HG03045 (cell line): Measurements from ENCODE around the gene SLC44A1.

Source experiments
- ATAC-seq: cut with Tn5 transposase; IDR thresholded peaks from one replicate; pipeline ENCODE4 v1.9.1; 2021; ENCODE audit warnings: mild to moderate bottlenecking, moderate library complexity; ENCODE audit not compliant: unreplicated experiment

The SLC44A1 gene

GRCh38 chr9:105269593-105269992, 25.1 kb downstream of the SLC44A1 start:
- no peak for ATAC-seq

GRCh38 chr9:105270711-105271110, 26.3 kb downstream of the SLC44A1 start:
- ATAC-seq = no peak

GRCh38 chr9:105273731-105274130, 29.3 kb downstream of the SLC44A1 start:
- no peak for ATAC-seq

- no peak for ATAC-seq
Observed at GRCh38 chr9:105275111-105275510, 30.7 kb downstream of the SLC44A1 start.

- no peak for ATAC-seq
Observed at GRCh38 chr9:105275938-105276337, 31.5 kb downstream of the SLC44A1 start.

- ATAC-seq = no peak
Observed at GRCh38 chr9:105278751-105279150, 34.3 kb downstream of the SLC44A1 start.

GRCh38 chr9:105280691-105281090, 36.2 kb downstream of the SLC44A1 start:
- no peak for ATAC-seq

- ATAC-seq = no peak
Observed at GRCh38 chr9:105281272-105281671, 36.8 kb downstream of the SLC44A1 start.

GRCh38 chr9:105281926-105282325, 37.5 kb downstream of the SLC44A1 start:
- ATAC-seq = no peak

- no peak for ATAC-seq
Observed at GRCh38 chr9:105282870-105283621, 38.6 kb downstream of the SLC44A1 start.

GRCh38 chr9:105283795-105284194, 39.3 kb downstream of the SLC44A1 start:
- ATAC-seq = no peak

- ATAC-seq = no peak
Observed at GRCh38 chr9:105284463-105284862, 40.0 kb downstream of the SLC44A1 start.

- ATAC-seq = no peak
Observed at GRCh38 chr9:105286098-105286497, 41.6 kb downstream of the SLC44A1 start.

- no peak for ATAC-seq
Observed at GRCh38 chr9:105289305-105289704, 44.9 kb downstream of the SLC44A1 start.

- no peak for ATAC-seq
Observed at GRCh38 chr9:105290418-105290817, 46.0 kb downstream of the SLC44A1 start.

GRCh38 chr9:105290954-105291353, 46.5 kb downstream of the SLC44A1 start:
- ATAC-seq = no peak

- no peak for ATAC-seq
Observed at GRCh38 chr9:105291422-105291859, 47.0 kb downstream of the SLC44A1 start.

GRCh38 chr9:105291938-105292337, 47.5 kb downstream of the SLC44A1 start:
- ATAC-seq = no peak

- no peak for ATAC-seq
Observed at GRCh38 chr9:105293408-105293807, 49.0 kb downstream of the SLC44A1 start.

GRCh38 chr9:105295201-105295550, 50.7 kb downstream of the SLC44A1 start:
- ATAC-seq = no peak

GRCh38 chr9:105295986-105296385, 51.5 kb downstream of the SLC44A1 start:
- ATAC-seq = no peak

- no peak for ATAC-seq
Observed at GRCh38 chr9:105296445-105296844, 52.0 kb downstream of the SLC44A1 start.

- no peak for ATAC-seq
Observed at GRCh38 chr9:105296877-105297287, 52.4 kb downstream of the SLC44A1 start.
